NCI-H2227 treated with DMSO at 0.1 percent for 48 hours (cell line): Measurements from ENCODE around the gene TMEM63A.
"Not testable (repeated sequence)": the region's sequence is repeated elsewhere in the genome, so short reads cannot be mapped to it uniquely, and the experiment has no call there.

Experiments
- DNase-seq: peaks from one replicate; lab custom pipeline; 2025; lab: John Stamatoyannopoulos, UW

Gene TMEM63A

GRCh38 chr1:225819346-225820192 lies 62.6 kb downstream of the TMEM63A start:
- DNase-seq = no peak

- DNase-seq = no peak
Observed at GRCh38 chr1:225818229-225818628, 64.0 kb downstream of the TMEM63A start.

- DNase-seq = no peak
Observed at GRCh38 chr1:225817611-225818061, 64.5 kb downstream of the TMEM63A start.

GRCh38 chr1:225816643-225817538 lies 65.3 kb downstream of the TMEM63A start:
- DNase-seq = no peak

- DNase-seq = no peak
Observed at GRCh38 chr1:225815526-225816178, 66.5 kb downstream of the TMEM63A start.

- not testable (repeated sequence) for DNase-seq
Observed at GRCh38 chr1:225815090-225815489, 67.1 kb downstream of the TMEM63A start.

GRCh38 chr1:225814381-225814780 lies 67.8 kb downstream of the TMEM63A start:
- no peak for DNase-seq

GRCh38 chr1:225813214-225813964 lies 68.8 kb downstream of the TMEM63A start:
- DNase-seq = peak; percentile 60

GRCh38 chr1:225812488-225813213 lies 69.5 kb downstream of the TMEM63A start:
- no peak for DNase-seq

GRCh38 chr1:225811622-225812487 lies 70.3 kb downstream of the TMEM63A start:
- no peak for DNase-seq

GRCh38 chr1:225810579-225811538 lies 71.3 kb downstream of the TMEM63A start:
- DNase-seq = not testable (repeated sequence)

- peak; percentile 92 for DNase-seq
Observed at GRCh38 chr1:225809842-225810578, 72.2 kb downstream of the TMEM63A start, which contains the start of gene EPHX1. Gene EPHX1, plus strand, starts transcription at chr1:225810124. Its CDS starts 18,606 bp downstream, at chr1:225828730.

- DNase-seq = no peak
Observed at GRCh38 chr1:225808136-225808535, 74.0 kb downstream of the TMEM63A start.

GRCh38 chr1:225806736-225807135 lies 75.4 kb downstream of the TMEM63A start:
- not testable (repeated sequence) for DNase-seq

- DNase-seq = no peak
Observed at GRCh38 chr1:225806249-225806648, 75.9 kb downstream of the TMEM63A start.

- not testable (repeated sequence) for DNase-seq
Observed at GRCh38 chr1:225801146-225801545, 81.0 kb downstream of the TMEM63A start.

- not testable (repeated sequence) for DNase-seq
Observed at GRCh38 chr1:225796097-225796496, 86.1 kb downstream of the TMEM63A start.
